CMK (cell line): ENCODE data around the gene TASP1.
A peak's percentile ranks its signal among the peaks of the same experiment; 100 is the strongest.
"Not testable (repeated sequence)": the region's sequence is repeated elsewhere in the genome, so short reads cannot be mapped to it uniquely, and the experiment has no call there.

Experiments used
- DNase-seq: peaks from one replicate; pipeline ENCODE4 v3.0.0-alpha.2; 2010; ENCODE audit warnings: low read depth

The TASP1 gene

GRCh38 chr20:13493143-13493542, 145.6 kb downstream of the TASP1 start:
- DNase-seq, result no peak

DNA sequence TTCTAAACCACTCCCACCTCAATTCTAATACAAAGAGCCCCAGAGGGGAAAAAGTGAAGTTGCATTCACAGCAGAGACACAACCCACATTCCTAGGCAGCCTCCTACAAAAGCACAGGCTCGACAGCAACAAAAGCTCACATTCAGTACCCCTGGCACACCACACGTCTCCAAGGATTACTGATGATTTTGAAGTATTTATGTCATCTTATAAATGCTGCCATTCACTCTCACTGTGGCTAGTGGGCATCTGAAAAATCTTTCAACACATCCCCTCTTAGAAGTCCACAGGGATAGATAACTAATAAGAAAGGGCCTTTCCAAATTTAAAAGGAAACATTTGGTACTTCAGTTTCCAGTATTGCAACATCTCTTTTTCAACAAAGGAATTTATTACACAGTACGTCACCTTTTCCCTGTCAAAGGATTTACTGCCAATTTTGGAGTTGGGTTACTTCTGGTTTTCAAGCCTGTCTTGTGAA, 146.7 kb downstream of the TASP1 start:
- no peak for DNase-seq

GRCh38 chr20:13487202-13487601, 151.5 kb downstream of the TASP1 start:
- no peak for DNase-seq

DNA sequence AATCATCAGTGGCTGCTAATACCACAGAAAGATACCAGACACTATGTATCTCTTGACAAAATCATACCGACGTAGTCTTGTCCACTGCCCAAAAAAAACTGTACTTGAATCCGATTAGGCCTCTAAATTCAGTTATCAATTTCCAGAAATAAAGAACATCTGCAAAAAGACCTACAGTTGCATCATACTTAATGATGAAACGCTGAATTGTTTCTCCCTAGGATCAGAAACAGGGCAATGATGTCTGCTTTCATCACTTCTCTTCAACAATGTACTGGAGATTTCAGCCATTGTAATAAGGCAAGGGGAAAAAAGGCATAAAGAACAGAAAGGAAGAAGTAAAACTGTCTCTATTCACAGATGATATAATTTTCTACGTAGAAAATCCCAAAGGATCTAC, 152.0 kb downstream of the TASP1 start:
- no peak for DNase-seq

GRCh38 chr20:13485576-13485975, 153.2 kb downstream of the TASP1 start:
- no peak for DNase-seq

GRCh38 chr20:13485019-13485418, 153.7 kb downstream of the TASP1 start:
- DNase-seq, result not testable (repeated sequence)

- DNase-seq, result not testable (repeated sequence)
These were observed 155.3 kb downstream of the TASP1 start for GRCh38 chr20:13483472-13483871.

DNA sequence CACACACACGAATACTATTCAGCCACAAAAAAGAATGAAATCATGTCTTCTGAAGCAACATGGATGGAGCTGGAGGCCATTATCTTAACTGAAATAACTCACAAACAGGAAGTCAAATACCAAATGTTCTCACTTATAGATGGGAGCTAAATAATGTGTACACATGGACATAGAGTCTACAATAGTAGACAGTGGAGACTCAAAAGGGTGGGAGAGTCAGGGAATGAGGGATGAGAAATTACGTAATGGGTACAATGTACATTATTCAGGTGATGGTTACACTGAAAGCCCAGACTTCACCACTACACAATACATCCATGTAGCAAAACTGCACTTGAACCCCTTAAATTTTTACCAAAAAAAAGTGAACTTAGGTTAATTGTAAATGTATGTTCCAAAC, 160.4 kb downstream of the TASP1 start:
- DNase-seq, result no peak

GRCh38 chr20:13474467-13474866, 164.3 kb downstream of the TASP1 start:
- DNase-seq, result no peak

- no peak for DNase-seq
These were observed 169.5 kb downstream of the TASP1 start for GRCh38 chr20:13469262-13469661.

DNA sequence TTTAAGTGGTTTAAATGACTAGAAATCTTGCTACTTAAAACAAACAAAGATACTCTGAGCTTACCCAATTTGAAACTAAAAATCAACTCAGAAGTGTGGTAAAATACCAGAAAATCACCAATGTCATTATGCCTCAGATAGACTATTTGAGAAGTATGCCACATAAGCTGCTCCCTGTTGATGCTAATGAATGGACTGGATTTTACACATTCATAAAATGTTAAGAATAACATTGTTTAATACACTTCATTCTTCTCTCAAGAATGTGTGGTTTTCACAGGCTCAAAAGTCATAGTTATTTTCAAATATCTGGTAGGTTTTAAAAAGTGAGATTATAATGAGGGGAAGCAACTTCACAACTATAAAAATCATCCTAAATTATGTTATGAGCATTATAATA, 170.6 kb downstream of the TASP1 start:
- DNase-seq, result no peak

- no peak for DNase-seq
These were observed 174.0 kb downstream of the TASP1 start for GRCh38 chr20:13464702-13465101.

DNA sequence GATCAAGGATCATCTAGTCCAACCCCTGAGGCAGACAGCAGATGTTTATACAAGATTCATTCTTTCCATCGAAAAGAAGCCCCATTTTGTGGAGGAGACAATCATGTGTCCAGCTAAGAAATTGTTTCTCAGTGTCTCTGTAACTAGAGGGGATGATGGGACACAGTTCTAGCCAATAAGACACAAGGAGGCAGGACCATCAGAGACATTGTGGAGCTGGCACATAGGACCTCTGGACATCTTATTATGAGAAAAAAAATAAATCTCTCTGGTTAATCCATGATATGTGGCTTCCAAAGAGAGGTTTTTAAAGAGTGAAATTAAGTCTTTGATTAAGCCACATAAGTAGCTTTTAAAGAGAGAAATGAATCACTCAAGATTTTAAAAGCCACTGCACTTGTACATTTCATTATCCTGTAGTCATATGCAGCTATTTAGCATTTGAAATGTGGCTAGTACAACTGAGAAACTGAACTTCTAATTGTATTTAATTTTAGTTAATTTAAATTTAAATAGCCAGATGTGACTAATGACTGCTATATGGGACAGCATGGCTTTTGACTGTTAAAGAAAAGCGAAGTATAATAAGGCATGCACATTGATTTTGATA, 176.8 kb downstream of the TASP1 start:
- DNase-seq, result no peak

DNA sequence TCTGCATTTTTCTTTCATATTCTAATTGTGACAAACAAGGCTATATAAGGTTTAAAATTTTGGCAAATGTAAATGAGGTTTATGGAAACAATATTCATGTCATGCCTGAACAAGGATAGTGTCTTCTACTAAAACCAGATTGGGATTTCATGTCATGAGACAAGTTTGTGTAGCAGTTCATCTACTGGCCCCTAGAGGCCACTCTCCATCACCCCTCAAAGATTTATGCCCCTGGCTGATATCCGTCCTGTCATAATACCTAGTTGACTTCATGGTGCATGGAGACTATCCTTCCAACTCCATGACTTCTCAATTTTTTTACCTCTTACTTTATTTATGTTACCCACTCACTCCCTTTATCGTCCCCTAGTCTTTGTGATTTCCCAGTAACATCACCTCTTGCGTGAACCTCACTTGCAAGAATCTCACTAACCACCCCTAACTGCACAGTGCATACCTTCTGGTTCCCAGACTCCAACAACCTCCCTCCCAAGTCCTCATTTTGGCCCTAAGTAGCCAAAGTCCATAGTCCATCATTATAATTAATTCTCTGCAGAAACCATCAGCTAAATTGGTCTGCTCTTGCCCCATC, 179.8 kb downstream of the TASP1 start:
- peak; percentile 12 for DNase-seq

GRCh38 chr20:13457487-13457886, 181.2 kb downstream of the TASP1 start:
- no peak for DNase-seq

GRCh38 chr20:13455713-13456112, 183.0 kb downstream of the TASP1 start:
- DNase-seq, result no peak

DNA sequence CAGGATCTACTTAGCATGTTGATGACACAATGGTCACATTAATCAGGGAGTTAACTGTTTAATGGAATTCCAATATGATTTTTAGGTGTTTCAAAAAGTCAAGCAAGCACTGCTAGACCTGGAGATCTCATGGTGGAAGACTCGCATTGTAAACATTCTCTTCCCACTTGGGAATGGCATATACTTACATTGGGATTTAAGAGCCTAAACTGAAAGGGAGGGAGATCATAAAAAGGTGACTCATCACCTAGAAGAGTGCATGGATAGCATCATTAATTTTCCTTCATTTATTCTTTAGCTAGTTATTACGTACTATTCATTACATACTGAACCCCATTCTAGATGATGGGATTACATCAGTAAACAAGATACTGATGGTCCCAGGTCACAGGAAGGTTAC, 185.4 kb downstream of the TASP1 start:
- DNase-seq, result no peak

DNA sequence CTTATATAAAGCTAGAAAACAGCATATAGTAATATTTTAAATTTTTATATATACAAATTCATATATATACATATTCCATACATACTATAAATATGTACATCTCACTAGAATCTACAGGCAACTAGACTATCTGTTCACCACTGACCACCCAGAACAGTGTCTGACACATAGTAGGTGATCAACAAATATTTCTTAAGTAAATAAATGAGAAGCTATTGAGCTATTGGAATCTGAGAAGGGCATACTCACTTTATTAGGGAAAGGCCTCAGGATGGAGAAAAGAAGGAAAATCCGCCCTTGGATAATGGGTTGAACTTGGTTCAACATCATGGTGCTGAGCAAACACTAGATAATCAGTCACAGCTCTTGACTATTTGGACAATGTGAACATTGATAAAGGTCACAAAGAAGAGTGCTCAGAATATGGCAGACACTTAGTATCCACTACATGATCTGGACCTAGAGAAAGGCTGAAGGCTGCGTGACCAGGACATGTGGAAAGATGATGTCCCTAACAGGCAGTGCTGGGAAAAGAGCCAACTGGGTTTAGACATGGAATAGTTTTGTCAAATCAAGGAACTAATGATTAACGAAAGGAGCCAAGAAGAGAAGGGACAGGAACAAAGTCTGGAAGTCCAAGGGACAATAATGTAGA, 186.1 kb downstream of the TASP1 start:
- DNase-seq, result no peak

DNA sequence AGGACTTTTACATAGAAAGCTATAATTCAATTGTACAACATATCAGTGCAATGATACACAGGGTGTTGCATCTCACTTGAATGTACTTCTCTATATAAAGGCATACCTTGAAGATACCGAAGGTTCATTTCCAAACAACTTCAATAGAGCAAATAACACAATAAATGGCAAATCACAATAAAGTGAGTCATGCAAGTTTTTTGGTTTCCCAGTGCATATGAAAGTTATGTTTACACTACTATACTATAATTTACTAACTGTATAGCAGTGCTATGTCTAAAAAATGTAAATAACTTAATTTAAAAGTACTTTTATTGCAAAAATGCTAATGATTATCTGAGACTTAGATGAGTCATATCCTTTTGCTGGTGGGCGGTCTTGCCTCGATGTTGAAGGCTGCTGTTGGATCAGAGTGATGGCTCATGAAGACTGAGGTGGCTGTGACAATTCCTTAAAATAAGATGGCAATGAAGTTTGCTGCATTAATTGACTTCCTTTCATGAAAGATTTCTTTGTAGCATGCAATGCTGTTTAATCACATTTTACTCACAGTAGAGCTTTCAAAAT, 188.8 kb downstream of the TASP1 start:
- no peak for DNase-seq

- DNase-seq, result no peak
These were observed 191.1 kb downstream of the TASP1 start for GRCh38 chr20:13447385-13448180.

DNA sequence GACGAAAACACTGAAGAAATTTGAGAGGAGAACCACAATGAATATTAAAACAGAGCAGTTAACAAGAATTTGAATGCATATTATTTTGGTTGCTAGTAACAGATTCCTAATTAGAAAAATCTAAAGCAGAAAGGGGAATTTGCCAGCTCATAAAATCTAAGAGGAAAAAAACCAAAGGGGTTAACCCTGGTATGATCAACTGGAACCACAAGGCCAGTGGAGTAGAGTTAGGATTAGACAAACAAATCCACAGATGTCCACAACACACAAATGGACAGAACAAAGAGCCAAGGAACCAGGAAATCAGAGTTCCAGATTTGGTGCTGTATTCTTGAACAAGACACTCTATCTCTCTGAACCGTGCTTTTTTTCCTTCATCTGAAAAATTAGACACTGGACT, 195.0 kb downstream of the TASP1 start:
- no peak for DNase-seq

DNA sequence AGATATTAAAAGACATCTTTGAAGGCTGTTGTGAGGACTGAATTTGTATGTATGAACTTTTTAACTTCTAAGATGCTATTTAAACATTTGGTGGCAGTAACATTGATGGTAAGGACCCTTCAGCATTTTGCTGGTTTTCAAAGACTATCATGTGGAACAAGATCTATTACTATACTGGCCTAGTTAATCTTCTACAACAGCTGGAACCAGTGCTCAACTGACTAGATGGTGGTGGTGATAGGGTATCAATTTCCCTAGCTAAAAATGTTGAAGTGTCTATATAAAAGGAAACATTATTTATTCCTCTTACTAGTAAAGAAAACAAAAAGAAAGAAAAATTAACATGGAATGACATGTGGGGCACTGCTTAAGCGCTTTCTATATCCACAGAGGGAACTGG, 195.7 kb downstream of the TASP1 start:
- peak; percentile 12 for DNase-seq
